ENCODE results near the gene REPS1. TPM values are rescaled to one million over a fixed set of nuclear protein-coding genes. Genes with fewer than 3 reads are reported as not detected.
A peak's percentile ranks its signal among the peaks of the same experiment; 100 is the strongest.

The REPS1 gene
- total and polyA plus RNA-seq, 2 of the 13 experiments (the other 11 are each of a cell fraction or from before 2014, with no cell fraction given): 36.4 to 38.3 TPM

DNA sequence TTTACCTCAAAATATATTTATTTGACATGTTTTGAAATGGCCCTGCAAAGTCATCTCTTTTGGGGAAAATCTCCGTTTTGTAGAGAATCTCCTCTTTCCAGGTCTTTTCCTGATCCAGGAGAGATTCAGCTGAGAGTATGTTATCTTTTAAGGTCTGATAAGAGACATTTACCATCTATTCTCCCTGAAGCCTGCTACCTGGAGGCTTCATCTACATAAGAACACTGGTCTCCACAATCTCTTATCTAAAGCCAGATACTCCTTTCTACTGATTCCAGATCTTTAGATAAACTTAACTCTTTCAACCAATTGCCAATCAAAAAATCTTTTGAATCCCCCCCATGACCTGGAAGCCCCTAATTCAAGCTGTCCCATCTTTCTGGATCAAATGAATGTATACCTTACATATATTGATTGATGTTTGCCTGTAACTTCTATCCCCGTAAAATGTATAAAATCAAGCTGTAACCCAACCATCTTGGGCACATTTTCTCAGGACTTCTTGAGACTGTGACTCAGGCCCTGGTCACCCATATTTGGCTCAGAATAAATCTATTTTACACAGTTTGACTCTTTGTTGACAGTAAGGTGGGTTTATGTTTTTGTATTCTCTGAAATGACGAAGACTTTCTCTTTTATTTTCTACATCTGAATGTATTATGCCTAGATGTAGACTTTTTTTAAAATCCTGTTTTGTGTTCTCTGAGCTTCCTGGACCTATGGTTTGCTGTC is 96.6 kb downstream of the REPS1 start (continued):
- no peak for TF ChIP-seq PHF5A (CRISPR knock-in tag; IDR thresholded peaks at IDR 0.05; ENCODE audit: low read depth, unreplicated experiment)

DNA sequence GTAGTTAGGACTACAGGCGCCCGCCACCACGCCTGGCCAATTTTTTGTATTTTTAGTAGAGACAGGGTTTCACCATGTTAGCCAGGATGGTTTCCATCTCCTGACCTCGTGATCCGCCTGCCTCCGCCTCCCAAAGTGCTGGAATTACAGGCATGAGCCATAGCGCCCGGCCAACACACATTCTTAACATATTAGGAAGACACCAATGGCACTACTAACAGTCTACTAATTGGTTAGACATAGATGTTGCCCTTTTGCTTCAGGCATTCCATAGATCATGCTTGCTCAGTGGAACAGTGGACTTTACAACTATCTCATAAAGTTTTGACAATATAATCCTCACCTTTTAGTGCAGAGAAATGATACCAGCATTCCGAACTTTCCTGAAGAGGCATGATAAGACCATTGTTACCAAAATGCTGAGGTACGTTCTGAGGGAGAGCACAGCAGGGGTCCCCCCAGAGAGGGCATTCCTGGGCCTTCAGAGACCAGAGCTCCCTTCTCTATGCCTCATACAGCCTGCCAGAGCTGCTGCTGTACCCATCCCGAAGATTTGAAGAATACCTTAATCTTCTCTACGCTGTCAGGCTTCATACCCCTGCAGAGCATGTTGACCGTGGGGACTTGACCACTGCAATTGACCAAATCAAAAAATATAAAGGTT is 102.8 kb downstream of the REPS1 start:
- WGBS (ENCODE audit: low lambda C conversion rate): 67% methylated on average over 13 of the region's 13 CpGs
- H3K4me1 ChIP-seq (ENCODE audit: insufficient read depth, low read length): no peaks in the 10 kb centered on the region
- no peaks in the 10 kb centered on the region for H3K79me2 ChIP-seq (ENCODE audit: insufficient read depth, low read length)
- intact Hi-C loops (cut with micrococcal nuclease; ENCODE audit: unreplicated experiment) (no loop called here), in situ Hi-C loops (cut with HindIII; ENCODE audit: extremely low pct_ligation_motif_present, low pct_unique_long_range_greater_than_20kb) (no loop called here)
- ATAC-seq (peak; percentile 36), DNase-seq (ENCODE audit: low spot score) (no peak), FAIRE-seq (no peak)
- H3K4me3 ChIP-seq (replicated peaks in 1 of 3; ENCODE audit: insufficient read depth in 1 of 3, low read depth in 2 of 3, low read length in 3 of 3): no peak overlapping the region
- H3K27me3 ChIP-seq (ENCODE audit: control insufficient read depth in 1 of 2, insufficient read depth in 2 of 2, low read length in 2 of 2): no peaks in the 10 kb centered on the region; a peak in 1 of 5 replicates
- CTCF ChIA-PET (ENCODE audit: low intra/inter-chr PET ratio, low total read pairs): no interaction called here
- no peaks in the 10 kb centered on the region for H3K36me3 ChIP-seq (replicated peaks in 1 of 2; ENCODE audit: control insufficient read depth in 1 of 2, insufficient read depth in 2 of 2, low read length in 2 of 2)
- POLR2A ChIA-PET: no interaction called here
- no peaks in the 10 kb centered on the region for H4K20me1 ChIP-seq (ENCODE audit: insufficient read depth, low read length)
- BruUV-seq (replicated peaks): no TSS peak
- no peak for TF ChIP-seq ZNF563 (CRISPR knock-in tag; IDR thresholded peaks at IDR 0.05)
- TF ChIP-seq ZSCAN29 (CRISPR knock-in tag; conservative IDR thresholded peaks at IDR 0.05): no peak
- TF ChIP-seq KLF9 (CRISPR knock-in tag; IDR thresholded peaks at IDR 0.05; ENCODE audit: low read depth): no peak
- no peak overlapping the region for H3K9ac ChIP-seq (ENCODE audit: insufficient read depth, low read depth, low read length)
- no peak overlapping the region for H3K4me2 ChIP-seq (ENCODE audit: low read depth, low read length)
- no peak overlapping the region for H2AFZ ChIP-seq (ENCODE audit: low read length)
- no peak overlapping the region for H3K27ac ChIP-seq (ENCODE audit: extremely low read length, insufficient read depth, low read length)
- no peaks in the 10 kb centered on the region for H3K9me3 ChIP-seq (ENCODE audit: low read length)

DNA sequence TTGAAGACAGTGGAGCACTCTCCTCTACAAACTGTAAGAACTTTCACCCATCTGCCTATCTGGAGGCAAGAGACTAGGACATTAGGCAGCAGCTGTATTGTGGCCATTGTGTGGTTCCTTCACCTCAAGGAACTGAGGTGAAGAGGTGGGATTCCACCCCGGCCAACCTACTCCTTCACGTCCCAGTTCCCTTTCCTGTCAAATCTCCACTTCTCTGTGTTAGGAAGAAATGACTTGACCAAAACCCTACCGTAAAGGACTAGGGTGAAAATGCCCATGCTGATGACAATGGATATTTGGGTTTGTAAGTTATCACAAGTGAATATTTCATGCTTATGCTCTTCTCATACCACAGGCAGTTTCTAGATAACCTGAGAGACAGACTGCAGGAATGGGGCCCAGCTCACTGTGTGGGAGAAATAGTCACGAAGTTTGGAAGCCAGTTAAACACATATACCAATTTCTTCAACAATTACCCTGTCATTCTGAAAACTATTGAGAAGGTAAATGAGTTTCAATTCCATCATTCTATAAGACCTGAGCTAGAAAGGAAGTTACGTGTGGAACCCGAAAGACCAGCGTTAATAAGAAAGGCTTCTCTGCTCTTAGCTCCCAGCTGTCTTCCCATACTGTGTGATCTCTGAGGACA is 105.6 kb downstream of the REPS1 start:
- no peak overlapping the region for H3K4me3 ChIP-seq (replicated peaks in 1 of 3; ENCODE audit: insufficient read depth in 1 of 3, low read depth in 2 of 3, low read length in 3 of 3)
- in situ Hi-C loops (cut with HindIII; ENCODE audit: extremely low pct_ligation_motif_present, low pct_unique_long_range_greater_than_20kb) (no loop called here), intact Hi-C loops (cut with micrococcal nuclease; ENCODE audit: unreplicated experiment) (no loop called here)
- DNase-seq (ENCODE audit: low spot score) (no peak), ATAC-seq (no peak), FAIRE-seq (no peak)
- H3K27ac ChIP-seq (ENCODE audit: extremely low read length, insufficient read depth, low read length): no peak overlapping the region
- H2AFZ ChIP-seq (ENCODE audit: low read length): no peak overlapping the region
- no peaks in the 10 kb centered on the region for H3K27me3 ChIP-seq (ENCODE audit: control insufficient read depth in 1 of 2, insufficient read depth in 2 of 2, low read length in 2 of 2)
- CTCF ChIA-PET (ENCODE audit: low intra/inter-chr PET ratio, low total read pairs): no interaction called here
- WGBS (ENCODE audit: low lambda C conversion rate): 61% methylated on average over 7 of the region's 7 CpGs
- POLR2A ChIA-PET: no interaction called here
- no peak overlapping the region for H3K9ac ChIP-seq (ENCODE audit: insufficient read depth, low read depth, low read length)
- BruUV-seq (replicated peaks): no TSS peak
- H3K9me3 ChIP-seq (ENCODE audit: low read length): no peaks in the 10 kb centered on the region
- H3K36me3 ChIP-seq (replicated peaks in 1 of 2; ENCODE audit: control insufficient read depth in 1 of 2, insufficient read depth in 2 of 2, low read length in 2 of 2): no peaks in the 10 kb centered on the region
- no peaks in the 10 kb centered on the region for H3K4me1 ChIP-seq (ENCODE audit: insufficient read depth, low read length)
- H4K20me1 ChIP-seq (ENCODE audit: insufficient read depth, low read length): no peaks in the 10 kb centered on the region
- H3K4me2 ChIP-seq (ENCODE audit: low read depth, low read length): no peak overlapping the region
- no peaks in the 10 kb centered on the region for H3K79me2 ChIP-seq (ENCODE audit: insufficient read depth, low read length)
- TF ChIP-seq, protein P1, sequence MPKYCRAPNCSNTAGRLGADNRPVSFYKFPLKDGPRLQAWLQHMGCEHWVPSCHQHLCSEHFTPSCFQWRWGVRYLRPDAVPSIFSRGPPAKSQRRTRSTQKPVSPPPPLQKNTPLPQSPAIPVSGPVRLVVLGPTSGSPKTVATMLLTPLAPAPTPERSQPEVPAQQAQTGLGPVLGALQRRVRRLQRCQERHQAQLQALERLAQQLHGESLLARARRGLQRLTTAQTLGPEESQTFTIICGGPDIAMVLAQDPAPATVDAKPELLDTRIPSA (CRISPR knock-in tag; IDR thresholded peaks at IDR 0.05; ENCODE audit: borderline replicate concordance): no peak
- TF ChIP-seq ZNF737 (CRISPR knock-in tag; IDR thresholded peaks at IDR 0.05; ENCODE audit: borderline replicate concordance) (no peak), ZNF556 (CRISPR knock-in tag; IDR thresholded peaks at IDR 0.05; ENCODE audit: borderline replicate concordance) (no peak), ETV6 (CRISPR knock-in tag; conservative IDR thresholded peaks at IDR 0.05) (no peak), ZNF768 (CRISPR knock-in tag; IDR thresholded peaks at IDR 0.05) (no peak), ZNF605 (CRISPR knock-in tag; IDR thresholded peaks at IDR 0.05) (no peak), SRSF4 (IDR thresholded peaks at IDR 0.05; ENCODE audit: low read depth, low read length, poor library complexity, severe bottlenecking) (no peak), ZNF644 (CRISPR knock-in tag; IDR thresholded peaks at IDR 0.05; ENCODE audit: low read depth) (no peak)
- TF ChIP-seq, protein P2, sequence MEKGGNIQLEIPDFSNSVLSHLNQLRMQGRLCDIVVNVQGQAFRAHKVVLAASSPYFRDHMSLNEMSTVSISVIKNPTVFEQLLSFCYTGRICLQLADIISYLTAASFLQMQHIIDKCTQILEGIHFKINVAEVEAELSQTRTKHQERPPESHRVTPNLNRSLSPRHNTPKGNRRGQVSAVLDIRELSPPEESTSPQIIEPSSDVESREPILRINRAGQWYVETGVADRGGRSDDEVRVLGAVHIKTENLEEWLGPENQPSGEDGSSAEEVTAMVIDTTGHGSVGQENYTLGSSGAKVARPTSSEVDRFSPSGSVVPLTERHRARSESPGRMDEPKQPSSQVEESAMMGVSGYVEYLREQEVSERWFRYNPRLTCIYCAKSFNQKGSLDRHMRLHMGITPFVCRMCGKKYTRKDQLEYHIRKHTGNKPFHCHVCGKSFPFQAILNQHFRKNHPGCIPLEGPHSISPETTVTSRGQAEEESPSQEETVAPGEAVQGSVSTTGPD (CRISPR knock-in tag; IDR thresholded peaks at IDR 0.05): no peak
